Bone marrow (tissue), 2 donors: Measurements from ENCODE around the gene CHTF18.
"Not testable (repeated sequence)": the region's sequence is repeated elsewhere in the genome, so short reads cannot be mapped to it uniquely, and the experiment has no call there.

ENCODE experiments used
- DNase-seq, 2 donors: peaks; one replicate each; lab custom pipeline; 2025; lab: John Stamatoyannopoulos, UW

The CHTF18 gene

DNA sequence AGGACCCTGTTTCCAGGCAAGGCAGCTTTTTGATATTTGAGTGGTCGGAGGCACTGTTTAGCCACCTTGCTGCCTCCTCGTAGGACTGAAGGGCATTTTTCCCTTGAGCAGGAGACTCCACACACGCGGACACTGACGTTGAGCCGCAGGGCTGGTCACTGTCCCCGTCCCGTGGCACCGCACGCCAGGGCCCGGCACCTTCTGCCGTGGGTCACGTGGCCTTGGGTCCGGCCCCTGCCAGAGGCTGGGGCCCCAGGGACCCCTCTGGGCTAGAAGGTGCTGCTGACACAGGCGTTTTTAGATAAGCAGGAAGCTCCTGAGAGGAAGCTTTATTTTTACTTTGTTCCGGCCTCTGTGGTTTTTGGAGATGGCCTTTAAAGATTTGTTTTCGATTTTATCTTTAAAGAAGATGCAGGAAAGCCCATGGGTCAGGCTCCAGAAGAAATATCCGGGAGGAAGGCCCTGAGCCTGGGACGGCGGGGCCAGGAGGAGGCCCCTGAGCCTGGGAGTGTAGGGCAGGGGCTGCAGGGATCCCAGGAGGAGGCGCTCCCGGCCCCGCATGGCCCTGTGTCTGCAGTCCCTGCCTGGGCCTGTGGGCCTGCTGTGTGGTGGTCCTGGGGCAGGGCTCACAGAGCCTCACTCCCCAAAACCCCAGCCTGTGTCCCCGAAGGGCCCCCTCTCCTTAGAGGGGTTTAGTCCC, 42.6 kb downstream of the CHTF18 start:
- DNase-seq = no peak

DNA sequence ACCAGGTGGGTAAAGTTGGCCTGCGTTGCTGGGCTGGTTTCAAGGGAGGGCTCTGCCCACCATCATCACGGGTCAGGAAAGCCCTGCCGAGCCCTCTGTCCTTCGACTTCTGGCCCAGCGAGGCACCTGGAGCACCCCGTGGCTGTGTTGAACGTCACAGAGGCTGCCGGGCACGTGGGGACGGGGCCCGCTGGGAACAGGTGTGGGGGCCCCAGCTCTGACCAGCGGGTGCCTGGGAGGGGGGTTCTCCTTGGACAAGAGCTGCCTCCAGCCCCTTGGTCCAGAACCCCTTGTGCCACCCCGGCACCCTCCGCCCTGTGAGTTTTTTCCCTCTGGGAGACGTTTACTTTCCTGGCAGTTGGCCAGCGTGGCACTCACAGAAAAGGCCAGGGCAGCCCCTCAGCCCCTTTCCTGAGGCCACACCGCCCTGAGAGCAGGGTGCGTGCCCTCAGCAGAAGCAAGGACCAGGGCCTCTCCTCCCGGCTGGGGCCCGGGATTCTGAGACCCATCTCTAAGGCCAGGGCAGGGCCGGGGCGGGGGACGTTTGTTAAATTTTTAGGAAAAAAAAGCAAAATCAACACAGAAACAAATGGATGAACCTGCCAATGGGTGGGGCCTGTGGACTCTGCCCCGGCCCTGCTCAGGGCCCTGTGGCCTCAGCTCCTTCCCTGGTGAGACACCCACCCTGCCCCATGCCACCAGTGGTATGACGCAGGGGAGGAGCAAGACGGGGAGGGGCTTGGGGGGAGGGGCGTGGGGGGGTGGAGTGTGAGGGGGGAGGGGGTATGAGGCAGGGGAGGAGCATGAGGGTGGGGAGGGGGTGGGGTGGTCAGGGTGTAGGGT, 43.4 kb downstream of the CHTF18 start:
- no peak for DNase-seq

DNA sequence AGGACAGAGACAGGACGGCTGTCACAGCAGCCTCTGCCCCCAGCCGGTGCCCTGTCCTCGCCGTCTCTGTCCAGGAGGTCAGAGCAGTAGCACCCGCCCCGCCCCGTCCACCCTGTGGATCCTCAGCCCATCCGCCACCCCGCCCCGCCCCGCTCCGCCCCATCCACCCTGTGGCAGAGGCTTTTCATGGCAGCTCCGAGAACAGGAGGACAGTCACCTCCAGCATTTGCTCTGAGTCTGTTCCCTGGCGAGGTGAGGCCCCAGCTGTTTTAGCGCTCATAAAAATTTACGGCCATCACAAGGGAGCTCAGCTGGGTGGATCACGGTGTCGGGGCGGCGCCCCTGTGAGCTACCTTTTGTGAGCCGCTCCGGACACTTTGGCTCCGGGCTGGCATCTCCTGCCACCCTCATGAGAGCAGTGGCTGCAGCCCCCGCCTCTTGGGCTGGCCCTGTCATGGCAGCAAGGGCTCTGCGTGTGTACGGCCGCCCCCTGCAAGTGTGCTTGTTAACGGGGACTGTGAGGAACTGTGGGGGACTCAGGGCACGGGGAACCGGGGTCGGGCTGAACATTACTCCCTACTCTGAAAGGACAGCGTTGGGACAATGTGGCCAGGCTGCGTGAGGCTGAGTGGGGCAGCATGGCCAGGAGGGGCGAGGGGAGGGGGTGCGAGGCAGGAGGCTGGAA, 44.4 kb downstream of the CHTF18 start:
- no peak for DNase-seq

DNA sequence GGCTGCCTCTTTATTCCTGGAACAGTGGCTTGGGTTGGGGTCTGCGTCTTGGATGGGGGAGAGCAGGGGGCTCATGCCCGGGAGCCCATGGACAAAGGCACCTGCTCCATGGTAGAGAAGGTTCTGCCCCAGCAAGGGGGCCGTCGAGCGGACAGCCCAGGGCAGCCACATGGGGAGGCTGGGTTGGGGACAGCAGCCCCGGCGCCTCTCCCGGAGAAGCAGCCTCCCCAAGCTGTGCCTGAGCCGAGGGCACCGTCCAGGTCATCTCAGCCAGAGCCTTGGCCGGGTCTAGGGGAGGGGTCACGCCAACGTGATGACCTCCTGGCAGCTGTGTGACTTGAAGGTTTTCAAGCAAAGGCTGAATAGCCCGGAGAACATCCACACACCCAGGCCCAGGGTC, 45.0 kb downstream of the CHTF18 start:
- no peak for DNase-seq

DNA sequence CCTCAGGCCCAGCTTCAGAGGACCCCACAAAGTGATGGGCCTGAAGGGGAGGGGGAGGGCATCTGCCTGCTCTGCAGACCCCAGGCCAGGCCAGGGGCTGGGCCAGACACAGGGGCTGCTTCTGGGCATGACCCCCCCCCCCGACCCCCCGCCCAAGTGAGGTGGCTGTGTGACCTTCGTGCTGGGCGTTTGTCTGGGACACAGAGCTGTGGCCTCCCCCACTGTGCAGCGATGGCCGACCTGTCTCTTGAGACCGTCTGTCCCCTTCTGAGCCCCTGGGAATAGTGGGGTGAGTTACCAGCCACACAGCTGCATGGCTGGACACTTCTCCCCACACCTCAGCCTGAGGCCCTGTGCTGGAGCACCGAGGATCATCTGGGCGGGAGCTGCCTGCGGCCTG, 47.0 kb downstream of the CHTF18 start:
- DNase-seq = no peak

DNA sequence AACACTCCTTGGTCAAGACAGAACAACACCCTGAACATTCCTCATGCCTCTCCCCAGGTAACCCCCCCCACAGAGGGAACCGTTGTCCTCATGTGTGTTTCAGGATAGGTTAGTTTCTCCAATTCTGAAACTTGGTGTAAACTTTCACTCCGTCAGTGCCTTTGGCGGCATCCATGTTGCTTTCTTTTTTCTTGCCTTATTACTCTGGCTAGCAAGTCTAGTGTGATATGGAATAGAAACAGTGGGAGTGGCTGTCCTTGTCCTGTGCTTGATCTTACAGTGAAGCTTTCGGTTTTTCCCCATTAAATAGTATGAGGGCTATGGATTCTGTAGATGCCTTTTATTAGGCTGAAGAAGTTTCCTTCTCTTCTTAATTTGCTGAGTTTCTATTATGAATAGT, 47.8 kb downstream of the CHTF18 start:
- no peak for DNase-seq

DNA sequence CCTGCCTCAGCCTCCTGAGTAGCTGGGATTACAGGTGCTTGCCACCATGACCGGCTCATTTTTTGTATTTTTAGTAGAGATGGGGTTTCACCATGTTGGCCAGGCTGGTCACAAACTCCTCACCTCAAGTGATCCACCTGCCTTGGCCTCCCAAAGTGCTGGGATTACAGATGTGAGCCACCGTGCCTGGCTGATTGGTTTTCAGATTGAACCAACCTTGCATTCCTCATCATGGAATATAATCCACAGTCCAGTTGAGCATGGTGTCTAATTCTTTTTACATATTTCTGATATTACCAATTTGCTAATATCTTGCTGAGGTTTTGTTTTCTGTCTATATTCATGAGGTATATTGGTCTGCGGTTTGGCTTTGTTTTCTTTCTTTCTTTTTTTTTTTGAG, 48.4 kb downstream of the CHTF18 start:
- DNase-seq = not testable (repeated sequence)

DNA sequence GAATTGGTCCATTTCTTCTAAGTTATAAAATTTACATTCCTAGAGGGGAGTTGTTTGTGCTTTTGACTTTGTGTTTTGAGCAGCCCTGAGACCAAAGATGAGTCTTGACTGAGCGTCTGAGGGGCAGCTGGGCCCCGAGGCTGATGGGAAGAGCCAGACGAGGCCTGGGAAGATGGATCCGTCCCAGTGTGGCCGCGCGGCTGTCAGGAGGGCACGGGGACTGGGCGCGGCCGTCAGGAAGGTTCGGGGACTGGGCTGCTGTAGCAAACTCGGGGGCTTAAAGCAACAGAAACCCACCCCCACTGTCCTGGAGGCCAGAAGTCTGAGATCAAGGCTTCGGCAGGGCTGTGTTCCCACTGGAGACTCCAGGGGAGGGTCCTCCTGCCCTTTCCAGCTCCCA, 50.3 kb downstream of the CHTF18 start:
- DNase-seq = no peak

DNA sequence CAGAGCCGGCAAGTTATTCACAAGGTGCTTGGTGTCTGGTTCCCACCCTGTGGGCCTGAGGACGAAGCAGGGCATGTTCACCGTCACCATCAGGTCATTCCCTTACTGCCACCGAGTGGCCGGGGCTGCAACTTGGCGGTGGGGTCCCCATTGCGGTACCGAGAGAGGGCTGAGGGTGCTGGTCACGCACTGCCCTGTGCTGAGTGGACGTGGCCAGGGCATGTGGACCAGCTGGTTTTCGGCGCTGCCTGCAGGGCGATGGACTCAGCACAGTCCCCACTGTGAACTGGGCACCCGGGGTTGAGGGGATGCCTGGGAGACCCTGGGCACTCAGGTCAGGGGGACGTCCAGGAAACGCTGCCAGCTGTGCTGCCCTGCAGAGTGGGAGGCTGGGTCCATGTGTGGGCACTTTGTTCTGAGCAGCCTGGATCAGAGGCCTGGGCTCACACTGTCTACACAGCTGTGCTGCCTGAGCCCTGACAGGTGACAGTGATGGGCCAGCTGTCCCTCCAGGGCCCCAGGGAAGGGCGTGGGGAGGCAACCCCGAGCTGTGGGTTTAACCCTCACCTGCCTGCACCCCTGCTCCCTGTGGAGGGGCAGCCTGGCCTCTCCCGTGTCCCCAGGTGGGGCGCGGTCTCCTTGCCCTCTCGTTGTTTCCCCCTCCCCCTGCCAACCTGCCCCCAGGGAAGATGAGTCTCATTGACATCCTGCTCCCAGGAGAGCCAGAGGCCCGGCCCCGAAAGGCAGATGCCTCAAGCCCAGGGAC, 51.4 kb downstream of the CHTF18 start:
- no peak for DNase-seq

DNA sequence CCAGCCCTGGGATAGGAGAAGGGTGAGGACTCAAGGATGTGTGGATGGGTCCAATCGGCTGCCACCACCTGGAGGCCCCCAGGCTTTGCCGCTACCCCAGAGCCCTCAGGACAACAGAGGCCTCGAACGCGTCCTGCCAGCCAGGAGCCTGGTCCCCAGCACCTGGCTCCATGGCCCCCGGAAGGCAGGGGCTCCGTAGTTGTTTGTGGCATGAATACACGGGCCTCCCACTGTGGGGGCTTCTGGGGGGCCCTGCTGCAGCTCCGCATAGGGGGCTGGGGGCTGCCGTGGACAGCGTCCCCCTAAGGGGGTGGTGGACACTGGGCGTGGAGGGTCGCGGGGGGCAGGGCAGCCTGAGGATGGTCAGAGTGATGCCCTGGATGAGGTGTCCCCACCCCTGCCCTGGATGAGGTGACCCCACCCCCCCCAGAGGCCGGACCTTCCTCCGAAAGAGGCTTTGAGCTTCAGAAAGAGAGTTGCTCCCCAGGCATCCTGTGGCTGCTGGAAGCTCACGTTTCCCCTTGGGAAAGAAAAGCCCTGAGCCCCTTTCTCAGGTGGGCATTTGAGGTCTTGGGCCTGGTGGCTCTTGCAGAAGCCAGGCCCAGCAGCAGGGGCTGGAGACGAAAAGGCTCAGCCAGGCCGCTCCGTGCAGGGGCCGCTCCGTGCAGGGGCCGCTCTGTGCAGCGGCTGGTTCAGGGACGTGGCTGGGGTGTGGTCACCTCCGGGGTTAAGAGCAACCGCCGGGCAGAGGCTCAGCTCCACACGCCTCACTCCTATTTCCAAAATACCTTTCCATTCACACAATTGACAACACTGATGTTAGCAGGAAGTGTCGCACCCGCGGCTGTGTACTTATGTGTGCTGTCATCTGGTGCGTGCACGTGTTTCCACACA, 52.4 kb downstream of the CHTF18 start:
- DNase-seq = no peak

DNA sequence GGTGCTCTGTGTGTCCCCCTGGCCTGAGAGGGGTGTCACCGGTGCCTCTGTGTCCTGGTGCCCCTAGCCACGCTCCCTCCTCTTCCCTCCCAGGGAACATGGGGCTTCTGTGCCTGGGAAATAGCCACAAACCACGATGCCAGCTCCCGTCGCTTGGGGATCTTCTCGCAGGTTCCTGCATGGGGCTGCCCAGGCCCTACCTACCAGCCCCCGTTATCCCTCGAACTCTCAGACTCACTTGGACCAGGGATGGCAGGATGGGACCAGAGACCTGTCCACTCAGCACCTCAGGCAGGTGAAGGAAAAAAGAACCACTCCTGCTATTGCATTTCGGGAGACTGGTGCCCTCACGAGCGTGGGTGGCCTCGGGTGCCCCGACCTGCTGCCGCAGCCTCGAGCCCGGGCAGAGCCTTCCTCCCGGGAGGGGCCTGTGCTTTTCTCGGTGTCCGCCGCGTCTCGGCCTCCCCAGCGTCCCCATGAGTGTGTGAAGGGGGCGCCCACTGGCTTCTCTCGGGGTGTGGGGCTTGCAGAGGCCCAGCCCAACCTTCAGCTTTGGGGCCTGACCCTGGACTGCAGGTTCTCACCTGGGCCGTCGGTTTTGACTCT, 53.1 kb downstream of the CHTF18 start:
- DNase-seq = no peak

DNA sequence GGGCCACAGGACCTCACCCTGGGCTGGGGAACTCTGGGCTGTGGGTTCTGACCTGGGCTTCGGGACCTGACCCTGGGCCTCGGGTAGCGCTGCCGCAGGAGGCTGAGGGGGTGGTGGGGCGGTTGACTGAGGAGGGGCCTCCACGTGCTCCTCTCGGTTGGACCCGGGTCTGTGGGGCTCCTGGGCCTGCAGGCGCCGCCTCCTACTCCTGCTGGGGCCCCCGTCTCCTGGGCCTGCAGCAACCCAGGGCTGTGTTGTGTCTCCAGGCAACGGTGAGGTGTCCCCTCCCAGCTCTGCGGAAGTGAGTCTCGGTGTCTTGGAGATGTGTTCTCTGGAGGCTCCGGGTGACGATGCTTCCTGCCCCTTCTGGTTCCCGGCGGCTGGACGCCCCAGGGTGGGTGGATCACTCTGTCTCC, 53.6 kb downstream of the CHTF18 start:
- DNase-seq = no peak

DNA sequence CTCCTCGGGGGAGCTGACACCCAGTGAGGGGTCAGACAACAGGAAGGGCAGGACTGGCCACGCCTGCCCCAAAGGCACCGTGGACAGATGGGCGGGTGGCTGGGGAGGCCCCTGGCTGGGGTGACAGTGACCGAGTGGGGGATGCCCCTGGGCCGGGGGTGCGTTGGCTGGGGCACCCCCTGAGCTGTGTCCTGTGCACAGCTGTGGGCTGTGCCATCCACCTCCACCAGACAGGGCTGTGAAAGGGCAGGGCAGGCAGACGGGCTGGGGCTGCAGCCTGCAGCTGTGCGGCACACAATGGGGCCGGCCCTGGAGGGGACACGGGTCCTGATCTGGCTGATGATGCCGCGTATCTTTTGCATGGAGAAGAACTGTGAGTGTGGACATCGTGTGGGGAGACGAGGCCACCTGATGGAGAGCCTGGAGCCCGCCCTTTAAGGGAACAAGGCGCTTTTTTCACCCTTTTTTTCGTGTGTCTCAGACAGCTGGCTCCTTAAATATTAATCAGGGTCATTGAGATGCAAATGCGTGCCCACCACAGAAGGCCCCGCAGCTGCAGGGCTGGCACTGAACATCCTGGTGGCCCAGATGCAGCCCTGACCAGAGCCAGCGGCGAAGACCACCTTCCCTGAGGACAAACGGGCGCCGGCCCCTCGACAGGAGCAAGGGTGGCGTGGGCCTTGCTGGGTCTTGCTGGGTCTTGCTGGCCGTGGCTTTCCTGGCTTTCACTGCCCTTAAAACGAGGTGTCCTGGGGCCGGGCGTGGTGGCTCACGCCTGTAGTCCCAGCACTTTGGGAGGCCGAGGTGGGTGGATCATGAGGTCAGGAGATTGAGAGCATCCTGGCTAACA, 54.5 kb downstream of the CHTF18 start:
- no peak for DNase-seq

DNA sequence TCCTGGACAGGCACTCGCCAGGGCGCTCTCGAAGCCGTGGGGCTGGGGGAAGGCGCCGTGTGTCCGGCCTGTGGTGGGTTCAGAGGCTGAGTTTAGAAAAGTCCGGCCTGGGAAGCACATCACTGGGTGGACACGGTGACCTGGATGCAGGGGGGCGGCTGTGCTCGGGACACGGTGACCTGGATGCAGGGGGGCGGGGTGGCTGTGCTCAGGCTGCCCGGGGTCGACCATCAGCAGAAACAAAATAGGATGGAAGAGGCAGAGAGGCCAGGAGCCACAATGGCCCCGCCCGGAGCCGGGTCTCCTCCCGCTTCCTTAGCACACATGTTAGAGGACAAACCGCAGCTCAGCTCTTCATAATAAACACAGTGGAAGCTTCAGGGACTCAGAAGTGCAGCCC, 55.4 kb downstream of the CHTF18 start:
- DNase-seq = no peak

DNA sequence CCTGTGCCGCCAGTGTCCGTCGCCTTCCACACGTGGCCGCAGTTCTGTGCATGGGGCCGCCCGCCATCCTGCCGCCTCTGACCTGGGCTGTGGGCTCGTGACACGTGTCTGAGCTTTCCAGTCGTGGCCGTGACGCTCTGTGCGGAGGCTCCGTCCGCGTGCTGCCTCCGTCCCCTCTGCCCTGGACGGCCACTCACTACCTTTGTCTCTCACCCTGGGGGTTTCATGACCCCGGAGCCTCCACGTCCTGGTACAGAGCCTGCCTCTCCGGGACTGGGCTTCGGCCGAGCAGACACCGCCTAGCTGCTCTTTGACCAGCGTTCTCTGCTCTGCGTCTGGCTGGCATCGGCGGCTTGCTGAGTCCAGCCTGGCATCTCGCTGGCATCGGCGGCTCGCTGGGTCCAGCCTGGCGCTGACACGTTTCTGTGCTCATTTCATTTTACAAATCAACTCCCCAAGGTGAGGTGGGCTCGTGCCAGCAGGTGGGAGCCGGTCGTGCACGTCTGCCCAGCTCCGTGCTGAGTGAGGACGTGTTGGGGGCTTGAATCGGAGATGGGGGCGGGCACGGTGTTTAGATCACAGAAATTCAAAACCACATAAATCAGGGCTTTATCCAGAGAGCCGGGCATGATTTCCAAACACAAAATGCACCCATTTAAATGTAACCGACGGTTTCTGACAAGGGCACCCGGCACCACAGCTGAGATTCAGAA, 56.4 kb downstream of the CHTF18 start:
- no peak for DNase-seq

DNA sequence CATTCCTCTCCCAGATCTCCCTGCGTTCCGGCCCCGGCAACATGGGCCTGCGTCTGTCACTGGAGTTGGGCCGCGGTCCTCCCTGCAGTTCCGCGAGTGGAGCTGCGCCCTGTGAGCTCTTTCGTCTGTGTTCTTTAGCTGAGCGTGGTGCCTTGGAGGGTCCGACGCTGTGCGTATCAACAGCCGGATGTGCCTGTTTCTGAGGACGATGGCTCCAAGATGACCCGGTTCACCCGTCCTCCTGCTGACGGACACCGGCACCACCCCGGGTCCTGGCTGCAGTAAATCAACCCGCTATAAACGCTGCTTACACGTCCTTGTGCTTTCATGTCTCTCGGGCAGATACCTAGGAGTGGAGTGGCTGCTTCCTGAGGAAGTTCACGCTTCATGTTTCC, 56.9 kb downstream of the CHTF18 start:
- no peak for DNase-seq

DNA sequence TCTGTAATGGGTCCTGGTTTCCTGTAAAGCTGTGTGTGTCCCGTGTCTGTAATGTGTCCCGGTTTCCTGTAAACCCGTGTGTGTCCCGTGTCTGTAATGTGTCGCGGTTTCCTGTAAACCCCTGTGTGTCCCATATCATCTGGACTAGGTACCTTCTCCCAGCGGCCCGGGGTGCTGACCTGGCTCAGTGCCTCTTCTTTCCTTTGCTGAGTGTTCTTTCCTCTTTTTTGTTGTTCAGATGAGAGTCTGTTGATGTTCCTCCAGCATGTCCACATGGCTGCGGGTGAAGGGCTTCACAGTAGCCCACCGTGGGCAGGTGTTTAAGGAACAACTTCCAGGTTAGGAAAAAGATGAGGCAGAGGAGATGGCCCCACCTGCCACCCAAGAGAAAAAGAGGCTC, 58.7 kb downstream of the CHTF18 start:
- no peak for DNase-seq
